Lower leg skin (tissue), 3 donors: Measurements from ENCODE around the gene ACP4.
"Not testable (repeated sequence)": the region's sequence is repeated elsewhere in the genome, so short reads cannot be mapped to it uniquely, and the experiment has no call there.

Experiments
- POLR2A ChIP-seq, 2 donors: fragments of 450-650 bp; IDR thresholded peaks; one replicate each; pipeline ENCODE4 v1.6.1; 2016 to 2017; ENCODE audit warnings: antibody characterized with exemption in 2 of 2, mild to moderate bottlenecking in 1 of 2, moderate library complexity in 1 of 2
- TF ChIP-seq, protein P1 (sequence below), 3 donors: fragments of 450-650 bp; IDR thresholded peaks; one replicate each; pipeline ENCODE4 v1.5.1; 2016; ENCODE audit warnings: antibody characterized with exemption in 3 of 3, mild to moderate bottlenecking in 3 of 3, moderate library complexity in 2 of 3

DNA sequence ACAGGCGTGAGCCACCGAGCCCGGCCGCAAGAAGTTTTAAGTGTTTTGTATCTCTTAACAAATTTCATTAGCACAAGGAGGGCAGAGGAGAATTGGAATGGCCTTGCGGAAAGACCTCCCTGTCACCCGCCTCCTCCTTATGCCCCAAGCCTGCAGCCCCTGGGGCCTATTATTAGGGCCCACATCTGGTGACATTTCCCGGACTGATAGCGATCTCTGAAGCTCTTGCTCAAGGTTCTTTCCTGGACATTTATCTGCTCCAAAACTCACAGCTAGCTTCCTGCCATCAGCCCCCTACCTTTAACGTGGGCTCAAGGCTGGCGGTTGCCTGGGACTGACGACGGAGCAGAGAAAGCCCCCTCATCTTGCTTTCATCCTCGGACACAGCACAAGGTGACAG, 26.7 kb upstream of the ACP4 start:
- TF ChIP-seq, protein P1, sequence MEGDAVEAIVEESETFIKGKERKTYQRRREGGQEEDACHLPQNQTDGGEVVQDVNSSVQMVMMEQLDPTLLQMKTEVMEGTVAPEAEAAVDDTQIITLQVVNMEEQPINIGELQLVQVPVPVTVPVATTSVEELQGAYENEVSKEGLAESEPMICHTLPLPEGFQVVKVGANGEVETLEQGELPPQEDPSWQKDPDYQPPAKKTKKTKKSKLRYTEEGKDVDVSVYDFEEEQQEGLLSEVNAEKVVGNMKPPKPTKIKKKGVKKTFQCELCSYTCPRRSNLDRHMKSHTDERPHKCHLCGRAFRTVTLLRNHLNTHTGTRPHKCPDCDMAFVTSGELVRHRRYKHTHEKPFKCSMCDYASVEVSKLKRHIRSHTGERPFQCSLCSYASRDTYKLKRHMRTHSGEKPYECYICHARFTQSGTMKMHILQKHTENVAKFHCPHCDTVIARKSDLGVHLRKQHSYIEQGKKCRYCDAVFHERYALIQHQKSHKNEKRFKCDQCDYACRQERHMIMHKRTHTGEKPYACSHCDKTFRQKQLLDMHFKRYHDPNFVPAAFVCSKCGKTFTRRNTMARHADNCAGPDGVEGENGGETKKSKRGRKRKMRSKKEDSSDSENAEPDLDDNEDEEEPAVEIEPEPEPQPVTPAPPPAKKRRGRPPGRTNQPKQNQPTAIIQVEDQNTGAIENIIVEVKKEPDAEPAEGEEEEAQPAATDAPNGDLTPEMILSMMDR (IDR thresholded peaks at IDR 0.05): not testable (repeated sequence)
- not testable (repeated sequence) for TF ChIP-seq POLR2A (IDR thresholded peaks at IDR 0.05)
